Caco-2 (cell line): Measurements from ENCODE around the gene PRKCQ. TPM values are rescaled to one million over a fixed set of nuclear protein-coding genes. Genes with fewer than 3 reads are reported as not detected.

Experiments used
- BruUV-seq: library from RNA; stranded (reverse); fragments of 400-500 nt; replicated peaks from 2 replicates; lab custom pipeline; 2021; lab: Mats Ljungman, UMichigan
- CTCF ChIA-PET: fragments of 300-600 bp; sonication (Branson Sonifier 250); formaldehyde crosslinking; loops from one replicate; lab custom pipeline; 2022; ENCODE audit warnings: antibody characterized with exemption; lab: Charles Lee
- POLR2A ChIA-PET: fragments of 300-600 bp; sonication (Branson Sonifier 250); formaldehyde crosslinking; loops from one replicate; lab custom pipeline; 2022; ENCODE audit warnings: antibody characterized with exemption; lab: Charles Lee
- DNase-seq, 2 experiments: peaks; one replicate each; pipeline versions ENCODE4 v3.0.0 to v3.0.0-alpha.2; 2020 to 2022
- H3K27me3 ChIP-seq: replicated peaks from 2 replicates; pipeline ENCODE4 v1.6.0; 2011; ENCODE audit warnings: low read length; ENCODE audit not compliant: control insufficient read depth, insufficient read depth
- H3K36me3 ChIP-seq: 2 replicates; pipeline ENCODE4 v1.5.1; 2011; ENCODE audit warnings: low read length; ENCODE audit not compliant: control insufficient read depth, insufficient read depth
- H3K4me1 ChIP-seq: fragments of 250-450 bp; sonication (Bioruptor Pico); 2 replicates; pipeline ENCODE4 v1.5.1; 2020; ENCODE audit warnings: mild to moderate bottlenecking
- H3K4me3 ChIP-seq: 2 replicates; pipeline ENCODE4 v1.5.1; 2011; ENCODE audit warnings: low read depth, mild to moderate bottlenecking, control low read depth, low read length
- H3K9me3 ChIP-seq: fragments of 250-450 bp; sonication (Bioruptor Pico); 2 replicates; pipeline ENCODE4 v1.5.1; 2020; ENCODE audit warnings: mild to moderate bottlenecking, moderate library complexity
- H3K27ac Mint-ChIP-seq: one replicate; pipeline ENCODE4 v1.8.0; 2022; ENCODE audit warnings: mixed read lengths; ENCODE audit not compliant: unreplicated experiment
- H3K27me3 Mint-ChIP-seq: one replicate; pipeline ENCODE4 v1.8.0; 2022; ENCODE audit warnings: mixed read lengths; ENCODE audit not compliant: insufficient read depth, unreplicated experiment
- H3K36me3 Mint-ChIP-seq: one replicate; pipeline ENCODE4 v1.8.0; 2022; ENCODE audit warnings: mild to moderate bottlenecking, mixed read lengths; ENCODE audit not compliant: insufficient read depth, unreplicated experiment
- H3K4me1 Mint-ChIP-seq: one replicate; pipeline ENCODE4 v1.8.0; 2022; ENCODE audit warnings: low read depth, mixed read lengths; ENCODE audit not compliant: unreplicated experiment
- H3K4me3 Mint-ChIP-seq: one replicate; pipeline ENCODE4 v1.8.0; 2022; ENCODE audit warnings: mild to moderate bottlenecking, moderate library complexity, mixed read lengths; ENCODE audit not compliant: unreplicated experiment
- H3K9me3 Mint-ChIP-seq: one replicate; pipeline ENCODE4 v1.8.0; 2022; ENCODE audit warnings: mixed read lengths; ENCODE audit not compliant: unreplicated experiment
- intact Hi-C: fragments of 100-400 bp; cut with micrococcal nuclease; formaldehyde crosslinking; loops from one replicate; pipeline ENCODE4 v1.10.0; 2022; ENCODE audit not compliant: unreplicated experiment
- total RNA-seq: library from RNA; stranded (reverse); gene quantifications from 2 replicates; pipeline ENCODE4 v1.2.3, GENCODE V29; 2022
- TF ChIP-seq, protein P1 (sequence below), 2 experiments: fragments of 200-600 bp in 1 of 2; IDR thresholded peaks; 1 replicate in 1 of 2; 2 replicates in 1 of 2; pipeline versions ENCODE4 v1.5.1 to v1.8.0; 2011 to 2022; ENCODE audit warnings: antibody characterized with exemption in 1 of 2, control low read depth in 1 of 2, inconsistent platforms in 1 of 2, low read depth in 1 of 2, low read length in 1 of 2, mild to moderate bottlenecking in 1 of 2, moderate library complexity in 1 of 2; ENCODE audit not compliant: insufficient read depth in 1 of 2, severe bottlenecking in 1 of 2, unreplicated experiment in 1 of 2

PRKCQ gene
- total RNA-seq, 1 experiment from 2014 or later: 2.4 TPM

DNA sequence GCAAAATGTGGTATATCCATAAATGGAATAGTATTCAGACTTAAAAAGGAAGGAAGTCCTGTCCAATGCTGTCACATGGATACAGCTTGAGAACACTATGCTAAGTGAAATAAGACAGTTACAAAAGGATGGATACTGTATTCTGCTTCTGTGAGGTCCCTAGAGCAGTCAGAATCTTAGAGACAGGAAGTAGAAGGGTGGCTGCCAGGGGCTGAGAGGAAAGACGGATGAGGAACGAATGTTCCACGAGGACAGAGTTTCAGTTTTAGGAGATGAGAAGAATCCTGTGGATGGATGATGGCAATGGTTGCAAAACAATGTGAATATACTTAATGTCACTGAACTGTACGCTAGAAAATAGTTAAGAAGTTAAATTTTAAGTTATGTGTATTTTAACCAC is 3.8 kb downstream of the PRKCQ start:
- H3K27me3 ChIP-seq: 0 out of 2 replicates have a peak, but pooled peaks cover 1% of the 10 kb centered on the region
- no peak for DNase-seq
- no peak overlapping the region for H3K27ac Mint-ChIP-seq
- no TSS peak for BruUV-seq
- H3K27me3 Mint-ChIP-seq: peaks cover 15% of the 10 kb centered on the region
- intact Hi-C loops: no loop called here
- no peaks in the 10 kb centered on the region for H3K9me3 Mint-ChIP-seq
- ChIA-PET CTCF (no interaction called here), POLR2A (interaction anchor here (0.6 kb wide), 1 partner anchor 25 kb away, joined by 5 read pairs; no protein-coding TSS in a partner anchor)
- H3K36me3 ChIP-seq: no peaks in the 10 kb centered on the region
- peaks cover 5% of the 10 kb centered on the region for H3K4me1 Mint-ChIP-seq
- TF ChIP-seq, protein P1, sequence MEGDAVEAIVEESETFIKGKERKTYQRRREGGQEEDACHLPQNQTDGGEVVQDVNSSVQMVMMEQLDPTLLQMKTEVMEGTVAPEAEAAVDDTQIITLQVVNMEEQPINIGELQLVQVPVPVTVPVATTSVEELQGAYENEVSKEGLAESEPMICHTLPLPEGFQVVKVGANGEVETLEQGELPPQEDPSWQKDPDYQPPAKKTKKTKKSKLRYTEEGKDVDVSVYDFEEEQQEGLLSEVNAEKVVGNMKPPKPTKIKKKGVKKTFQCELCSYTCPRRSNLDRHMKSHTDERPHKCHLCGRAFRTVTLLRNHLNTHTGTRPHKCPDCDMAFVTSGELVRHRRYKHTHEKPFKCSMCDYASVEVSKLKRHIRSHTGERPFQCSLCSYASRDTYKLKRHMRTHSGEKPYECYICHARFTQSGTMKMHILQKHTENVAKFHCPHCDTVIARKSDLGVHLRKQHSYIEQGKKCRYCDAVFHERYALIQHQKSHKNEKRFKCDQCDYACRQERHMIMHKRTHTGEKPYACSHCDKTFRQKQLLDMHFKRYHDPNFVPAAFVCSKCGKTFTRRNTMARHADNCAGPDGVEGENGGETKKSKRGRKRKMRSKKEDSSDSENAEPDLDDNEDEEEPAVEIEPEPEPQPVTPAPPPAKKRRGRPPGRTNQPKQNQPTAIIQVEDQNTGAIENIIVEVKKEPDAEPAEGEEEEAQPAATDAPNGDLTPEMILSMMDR (IDR thresholded peaks at IDR 0.05; ENCODE audit: insufficient read depth in 1 of 2, low read depth in 1 of 2, low read length in 1 of 2, severe bottlenecking in 1 of 2, unreplicated experiment in 1 of 2): no peak
- H3K4me3 Mint-ChIP-seq: no peak overlapping the region
- no peak overlapping the region for H3K4me3 ChIP-seq
- peaks cover 5% of the 10 kb centered on the region for H3K36me3 Mint-ChIP-seq
- no peaks in the 10 kb centered on the region for H3K9me3 ChIP-seq
- 0 out of 2 replicates have a peak, but pooled peaks cover 3% of the 10 kb centered on the region for H3K4me1 ChIP-seq

DNA sequence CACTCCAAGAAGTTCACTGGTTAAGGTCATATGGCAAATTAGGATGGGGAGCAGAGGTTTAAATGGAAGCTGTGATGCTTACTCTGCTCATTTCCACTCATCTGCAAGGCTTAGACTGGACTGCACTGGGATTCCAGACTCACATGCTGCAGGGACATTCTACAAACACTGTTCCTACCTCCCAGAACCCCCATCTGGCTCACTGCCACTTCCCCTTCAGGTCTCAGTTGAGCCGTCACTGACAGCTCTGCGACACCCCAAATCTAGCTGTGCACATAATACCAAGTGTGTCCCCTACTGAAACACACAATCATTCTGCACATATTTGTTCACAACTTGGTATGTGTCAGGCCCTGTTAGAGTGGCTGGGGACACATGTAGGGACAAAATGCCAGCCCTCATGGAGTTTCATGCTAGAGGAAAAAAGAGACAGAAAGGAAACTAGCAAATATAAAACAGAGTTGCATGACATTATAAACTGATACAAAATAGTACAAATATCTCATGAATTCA is 5.4 kb downstream of the PRKCQ start:
- Histone ChIP-seq H3K4me3 (no peak overlapping the region), H3K4me1 (no peaks in the 10 kb centered on the region), H3K27me3 (0 out of 2 replicates have a peak, but pooled peaks cover 1% of the 10 kb centered on the region), H3K36me3 (no peaks in the 10 kb centered on the region), H3K9me3 (no peaks in the 10 kb centered on the region)
- no peaks in the 10 kb centered on the region for H3K36me3 Mint-ChIP-seq
- no peak overlapping the region for H3K4me3 Mint-ChIP-seq
- BruUV-seq: no TSS peak
- CTCF ChIA-PET: no interaction called here
- peaks cover 3% of the 10 kb centered on the region for H3K4me1 Mint-ChIP-seq
- H3K9me3 Mint-ChIP-seq: no peaks in the 10 kb centered on the region
- TF ChIP-seq, protein P1 (IDR thresholded peaks at IDR 0.05; ENCODE audit: insufficient read depth in 1 of 2, low read depth in 1 of 2, low read length in 1 of 2, severe bottlenecking in 1 of 2, unreplicated experiment in 1 of 2): no peak
- no peak overlapping the region for H3K27ac Mint-ChIP-seq
- H3K27me3 Mint-ChIP-seq: peaks cover 23% of the 10 kb centered on the region
- intact Hi-C loops: no loop called here
- POLR2A ChIA-PET: no interaction called here
- no peak for DNase-seq

DNA sequence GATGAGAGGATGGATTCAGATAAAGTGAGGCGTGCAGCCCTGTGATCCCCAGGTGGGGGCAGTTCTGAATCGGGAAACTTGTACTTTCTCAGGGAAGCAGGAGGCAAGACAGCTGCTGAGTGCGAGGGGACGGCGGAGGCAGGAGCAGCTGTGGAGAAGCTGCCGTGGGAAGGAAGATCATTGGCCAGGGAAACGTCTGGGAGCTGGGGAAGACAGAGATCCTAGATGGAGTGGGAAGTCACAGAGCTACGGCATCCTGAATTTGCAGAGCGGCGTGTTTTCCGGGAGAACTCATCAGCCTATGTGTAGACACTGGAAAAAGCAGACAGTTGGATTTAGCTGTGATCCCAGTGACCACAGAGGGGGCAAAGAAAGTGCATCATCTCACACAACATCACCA is 9.2 kb downstream of the PRKCQ start:
- Mint-ChIP-seq H3K36me3 (no peaks in the 10 kb centered on the region), H3K4me1 (no peaks in the 10 kb centered on the region), H3K4me3 (no peak overlapping the region), H3K27ac (no peak overlapping the region), H3K9me3 (no peaks in the 10 kb centered on the region), H3K27me3 (peaks cover 14% of the 10 kb centered on the region)
- DNase-seq: no peak
- TF ChIP-seq, protein P1 (IDR thresholded peaks at IDR 0.05; ENCODE audit: insufficient read depth in 1 of 2, low read depth in 1 of 2, low read length in 1 of 2, severe bottlenecking in 1 of 2, unreplicated experiment in 1 of 2): no peak
- no peaks in the 10 kb centered on the region; the same call in 1 of the 2 replicates for H3K27me3 ChIP-seq
- CTCF ChIA-PET: interaction anchor here (0.9 kb wide), 1 partner anchor 10 kb away, joined by 3 read pairs; no protein-coding TSS in a partner anchor
- H3K9me3 ChIP-seq: no peaks in the 10 kb centered on the region
- BruUV-seq: no TSS peak
- POLR2A ChIA-PET: no interaction called here
- no peaks in the 10 kb centered on the region for H3K36me3 ChIP-seq
- no peaks in the 10 kb centered on the region for H3K4me1 ChIP-seq
- no peak overlapping the region for H3K4me3 ChIP-seq
- intact Hi-C loops: no loop called here
